ENCODE data around the gene GPR82. TPM values are rescaled to one million over a fixed set of nuclear protein-coding genes. Genes with fewer than 3 reads are reported as not detected.
"Not testable (repeated sequence)": the region's sequence is repeated elsewhere in the genome, so short reads cannot be mapped to it uniquely, and the experiment has no call there.

Gene GPR82
- total and polyA plus RNA-seq, 10 of the 15 experiments (the other 5 are each of a cell fraction or from before 2014, with no cell fraction given): 0.23 to 1.7 (median 0.56) TPM

DNA sequence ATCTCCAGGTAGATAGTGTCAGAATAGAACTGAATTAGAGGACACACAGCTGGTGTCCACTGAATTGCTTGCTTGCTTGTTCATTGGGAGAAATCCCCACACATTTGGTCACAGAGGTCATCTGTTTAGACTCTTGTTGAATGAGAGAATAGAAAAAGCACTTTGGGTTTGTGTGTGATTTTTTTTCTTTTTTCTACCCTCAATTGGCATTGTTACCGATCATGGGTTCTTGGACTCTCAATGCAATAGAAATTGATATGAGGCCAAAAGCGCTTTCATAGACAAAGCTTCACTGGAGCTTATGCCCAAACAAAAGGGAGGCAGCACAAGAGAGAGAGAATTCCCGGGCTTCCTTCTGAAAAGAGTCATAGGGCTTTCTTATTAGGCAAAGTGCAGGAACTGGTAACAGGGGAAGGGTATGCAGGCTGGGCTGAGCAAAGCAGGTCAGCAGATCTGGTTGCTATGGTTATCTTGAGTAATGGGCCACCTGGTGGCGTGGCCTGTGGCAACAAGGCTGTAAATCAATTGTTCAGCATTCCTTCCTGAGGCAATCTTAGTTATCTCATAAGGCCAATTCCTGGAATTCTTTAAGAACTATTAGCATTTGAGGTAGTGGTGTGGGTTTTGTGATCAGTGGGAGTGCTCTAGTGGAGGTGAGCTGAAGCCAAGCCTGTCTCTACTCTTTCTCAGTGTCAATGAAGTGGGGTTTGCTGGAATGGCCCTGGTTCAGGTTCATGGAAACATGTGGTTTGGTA, 5.3 kb upstream of the GPR82 start:
- ChIA-PET CTCF (interaction anchor here (1.2 kb wide), 1 partner anchor 13 kb away, joined by 5 read pairs; no protein-coding TSS in a partner anchor), SMC1A (ENCODE audit: uncharacterized antibody, unreplicated experiment) (interaction anchor here (0.8 to 2.0 kb wide), 4 partner anchors 13 to 53 kb away, joined by 3 to 8 read pairs (median 4); no protein-coding TSS in a partner anchor), POLR2A (no interaction called here), RAD21 (ENCODE audit: unreplicated experiment) (interaction anchor here (1.1 kb wide), 1 partner anchor 14 kb away, joined by 3 read pairs; no protein-coding TSS in a partner anchor)
- Histone ChIP-seq H3K9me3 (replicated peaks; ENCODE audit: control insufficient read depth, insufficient read depth, low read length) (peaks cover 8% of the 10 kb centered on the region; the same call in 2 of the 3 replicates), H3K4me1 (ENCODE audit: control insufficient read depth, insufficient read depth, low read length) (peaks cover 26% of the 10 kb centered on the region), H3K4me3 (no peak overlapping the region), H3K36me3 (ENCODE audit: control insufficient read depth in 2 of 2, insufficient read depth in 2 of 2, low read length in 1 of 2) (no peaks in the 10 kb centered on the region), H3K4me2 (ENCODE audit: control insufficient read depth, insufficient read depth) (no peak overlapping the region), H3K9ac (ENCODE audit: control insufficient read depth, insufficient read depth, low read length) (no peak overlapping the region), H3K79me2 (ENCODE audit: control insufficient read depth, insufficient read depth, low read length) (no peaks in the 10 kb centered on the region), H4K20me1 (ENCODE audit: control insufficient read depth, insufficient read depth) (no peaks in the 10 kb centered on the region), H3K27me3 (replicated peaks in 1 of 2; ENCODE audit: control insufficient read depth in 2 of 2, insufficient read depth in 2 of 2, low read length in 1 of 2) (no peaks in the 10 kb centered on the region), H3K27ac (ENCODE audit: control insufficient read depth, insufficient read depth) (no peak overlapping the region), H2AFZ (ENCODE audit: control insufficient read depth, low read depth, low read length) (no peak overlapping the region)
- no peak for FAIRE-seq
- no TSS peak for BruUV-seq (replicated peaks)
- WGBS (ENCODE audit: insufficient coverage, insufficient replicate concordance, low lambda C conversion rate, missing lambda C conversion rate): 79% methylated on average over 4 of the region's 4 CpGs
- intact Hi-C loops (cut with micrococcal nuclease; ENCODE audit: unreplicated experiment) (no loop called here), in situ Hi-C loops (cut with MboI) (no loop called here)
- DNase-seq (ENCODE audit: low read depth, low spot score): no peak
- no peak for ATAC-seq
- no peak for TF ChIP-seq FOXM1 (IDR thresholded peaks at IDR 0.05; ENCODE audit: low read depth, low read length)
- TF ChIP-seq MXI1 (IDR thresholded peaks at IDR 0.05; ENCODE audit: low read depth, low read length): no peak
- TF ChIP-seq TBL1XR1 (IDR thresholded peaks at IDR 0.05; ENCODE audit: low read depth, low read length): no peak
- no peak for TF ChIP-seq PAX5 (IDR thresholded peaks at IDR 0.05; ENCODE audit: borderline replicate concordance, low read depth, low read length)
- no peak for TF ChIP-seq HDGF (IDR thresholded peaks at IDR 0.05)
- no peak for TF ChIP-seq FOS (IDR thresholded peaks at IDR 0.05; ENCODE audit: borderline replicate concordance, extremely low read depth, insufficient read length)
- TF ChIP-seq PAX8 (IDR thresholded peaks at IDR 0.05): no peak

DNA sequence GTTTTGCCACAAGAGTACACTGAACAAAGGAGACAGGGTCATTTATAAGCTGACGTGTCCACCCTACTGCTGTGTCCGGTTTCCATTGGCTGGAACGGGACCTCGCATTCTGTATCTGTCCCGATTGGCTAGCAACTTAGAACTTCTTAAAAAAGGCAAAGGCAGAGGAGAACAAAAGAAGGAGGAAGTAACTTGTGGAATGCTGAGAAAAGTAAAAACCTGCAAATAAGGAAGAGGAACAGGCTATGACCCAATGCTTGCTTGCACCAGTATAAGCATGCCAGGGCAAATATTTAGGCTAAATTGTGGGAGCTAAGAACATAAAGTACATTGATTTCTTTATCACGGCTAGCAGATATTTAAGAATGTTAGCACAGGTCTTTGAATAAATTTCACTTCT, 4.4 kb upstream of the GPR82 start:
- BruUV-seq (replicated peaks): not testable (repeated sequence)
- intact Hi-C loops (cut with micrococcal nuclease; ENCODE audit: unreplicated experiment): loop anchor here (1.0 to 5.0 kb wide), 3 partner anchors 13 to 47 kb away; no protein-coding TSS in a partner anchor
- POLR2A ChIA-PET: interaction anchor here (0.7 to 1.2 kb wide), 2 partner anchors 12 to 52 kb away, joined by 3 read pairs; no protein-coding TSS in a partner anchor

More for the DNA sequence above, 4.4 kb upstream of the GPR82 start:
- DNase-seq (ENCODE audit: low read depth, low spot score); ATAC-seq; H4K20me1 ChIP-seq (ENCODE audit: control insufficient read depth, insufficient read depth); in situ Hi-C loops (cut with MboI); H3K4me3 ChIP-seq; H3K9ac ChIP-seq (ENCODE audit: control insufficient read depth, insufficient read depth, low read length); H3K9me3 ChIP-seq (replicated peaks; ENCODE audit: control insufficient read depth, insufficient read depth, low read length); H3K4me2 ChIP-seq (ENCODE audit: control insufficient read depth, insufficient read depth); FAIRE-seq; H2AFZ ChIP-seq (ENCODE audit: control insufficient read depth, low read depth, low read length); H3K27me3 ChIP-seq (replicated peaks in 1 of 2; ENCODE audit: control insufficient read depth in 2 of 2, insufficient read depth in 2 of 2, low read length in 1 of 2); H3K79me2 ChIP-seq (ENCODE audit: control insufficient read depth, insufficient read depth, low read length); H3K36me3 ChIP-seq (ENCODE audit: control insufficient read depth in 2 of 2, insufficient read depth in 2 of 2, low read length in 1 of 2); H3K27ac ChIP-seq (ENCODE audit: control insufficient read depth, insufficient read depth): not testable (repeated sequence)
- WGBS (ENCODE audit: insufficient coverage, insufficient replicate concordance, low lambda C conversion rate, missing lambda C conversion rate): 85% methylated on average over 6 of the region's 6 CpGs
- RAD21 ChIA-PET (ENCODE audit: unreplicated experiment): interaction anchor here (0.6 to 1.4 kb wide), 4 partner anchors 9 to 466 kb away, joined by 3 to 5 read pairs (median 4); no protein-coding TSS in a partner anchor
- H3K4me1 ChIP-seq (ENCODE audit: control insufficient read depth, insufficient read depth, low read length): peaks cover 28% of the 10 kb centered on the region
- SMC1A ChIA-PET (ENCODE audit: uncharacterized antibody, unreplicated experiment): interaction anchor here (1.1 to 2.0 kb wide), 4 partner anchors 9 to 15 kb away, joined by 3 to 8 read pairs (median 4); no protein-coding TSS in a partner anchor
- CTCF ChIA-PET: interaction anchor here (0.8 to 1.3 kb wide), 2 partner anchors 14 to 20 kb away, joined by 3 to 6 read pairs; no protein-coding TSS in a partner anchor

Measured in GM12878 (cell line).